ENCODE data around the gene SPAG7. TPM values are rescaled to one million over a fixed set of nuclear protein-coding genes. Genes with fewer than 3 reads are reported as not detected.
"Not testable (repeated sequence)": the region's sequence is repeated elsewhere in the genome, so short reads cannot be mapped to it uniquely, and the experiment has no call there.

SPAG7 gene
- total RNA-seq, 2 donors from 2014 or later: 47.0 to 50.7 TPM

DNA sequence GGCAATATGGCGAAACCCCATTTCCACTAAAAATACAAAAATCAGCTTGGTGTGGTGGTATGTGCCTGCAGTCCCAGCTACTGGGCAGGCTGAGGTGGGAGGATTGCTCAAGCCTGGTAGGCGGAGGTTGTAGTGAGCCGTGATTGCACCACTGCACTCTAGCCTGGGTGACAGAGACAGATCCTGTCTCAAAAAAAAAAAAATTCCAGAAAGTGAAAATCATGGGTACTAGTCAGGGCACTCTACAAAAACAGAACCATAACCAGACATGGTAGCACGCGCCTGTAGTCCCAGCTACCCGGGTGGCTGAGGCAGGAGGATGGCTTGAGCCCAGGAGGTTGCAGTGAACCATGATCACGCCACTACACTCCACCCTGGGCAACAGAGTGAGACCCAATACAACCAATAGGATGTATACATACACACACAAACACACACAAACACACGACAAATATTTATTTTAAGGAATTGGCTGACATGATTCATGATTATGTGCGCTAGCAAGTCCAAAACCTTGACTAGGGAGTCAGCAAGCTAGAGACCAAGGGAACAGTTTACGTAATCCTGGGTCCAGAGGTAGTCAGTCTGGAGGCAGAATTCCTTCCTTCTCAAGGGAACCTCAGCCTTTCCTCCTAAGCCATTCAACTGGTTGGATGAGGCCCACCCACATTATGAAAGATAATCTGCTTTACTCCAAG is 47.1 kb downstream of the SPAG7 start:
- intact Hi-C loops (cut with DNase I): no loop called here
- no peak for DNase-seq (ENCODE audit: low spot score)

DNA sequence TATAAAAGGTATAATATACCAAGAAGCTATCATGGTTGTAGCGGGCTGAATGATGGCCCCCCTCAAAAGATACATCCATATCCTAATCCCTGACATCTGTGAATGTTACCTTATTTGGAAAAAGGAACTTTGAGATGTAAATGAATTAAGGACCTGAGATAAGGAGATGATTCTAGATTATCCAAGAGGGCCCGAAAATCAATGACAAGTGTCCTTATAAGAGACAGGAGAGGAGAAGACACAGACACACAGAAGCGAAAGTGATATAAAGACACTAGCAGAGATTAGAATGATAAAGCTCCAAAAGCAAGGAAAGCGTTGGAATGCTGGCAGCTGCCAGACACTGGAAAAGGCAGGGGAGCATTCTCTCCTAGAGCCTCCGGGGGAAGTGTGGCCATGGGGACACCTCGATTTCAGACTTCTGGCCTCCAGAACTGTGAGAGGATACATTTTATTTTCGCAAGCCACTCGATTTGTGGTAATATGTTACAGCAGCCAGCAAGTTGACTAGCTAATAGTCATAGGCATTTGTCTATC is 48.0 kb downstream of the SPAG7 start:
- DNase-seq (ENCODE audit: low spot score): no peak
- intact Hi-C loops (cut with DNase I): no loop called here

DNA sequence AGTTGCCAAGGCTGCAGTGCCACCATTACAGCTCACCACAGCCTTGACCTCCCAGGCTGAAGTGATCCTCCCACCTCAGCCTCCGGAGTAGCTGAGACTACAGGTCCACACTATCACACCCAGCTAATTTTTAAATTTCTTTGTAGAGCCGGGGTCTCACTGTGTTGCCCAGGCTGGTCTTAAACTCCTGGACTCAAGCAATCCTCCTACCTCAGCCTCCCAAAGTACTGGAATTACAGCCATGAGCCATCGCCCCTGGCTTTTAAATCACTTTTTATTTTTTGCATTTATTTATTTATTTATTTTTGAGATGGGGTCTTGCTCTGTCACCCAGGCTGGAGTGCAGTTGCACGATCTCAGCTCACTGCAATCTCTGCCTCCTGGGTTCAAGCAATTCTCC is 53.1 kb downstream of the SPAG7 start:
- intact Hi-C loops (cut with DNase I); DNase-seq (ENCODE audit: low spot score): not testable (repeated sequence)

DNA sequence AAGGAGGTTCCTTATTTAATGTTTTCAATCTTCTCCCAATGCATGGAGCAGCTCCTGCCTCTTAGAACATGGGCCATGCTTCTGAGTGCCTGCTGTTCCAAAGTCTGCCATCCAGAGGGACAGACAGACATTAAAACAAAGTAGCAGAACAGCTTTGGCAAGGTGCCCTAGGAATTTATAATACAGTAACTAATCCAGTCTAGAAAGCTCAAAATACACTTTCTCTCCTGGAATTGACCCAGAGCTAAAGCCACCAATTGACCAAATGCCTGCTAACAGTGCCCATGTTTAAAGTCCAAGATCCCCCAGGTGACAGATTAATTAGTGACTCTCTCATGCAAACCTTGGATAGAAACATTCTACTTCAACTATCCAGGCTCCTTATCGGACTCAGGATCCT is 53.6 kb downstream of the SPAG7 start:
- intact Hi-C loops (cut with DNase I): no loop called here
- no peak for DNase-seq (ENCODE audit: low spot score)

Small RNA genes lying within 50 kb of the gene (microRNA-seq; reads per million reads assigned to microRNA genes)
- 0.52 to 0.97 reads per million in 2 donors for gene MIR6864 (ENCODE audit: borderline microRNAs expressed in 2 of 2)
- 0 reads per million in 2 donors for gene MIR6865 (ENCODE audit: borderline microRNAs expressed in 2 of 2)

Other genes starting within 250 kb of the SPAG7 start
- 10 to 100 TPM in 1 of 2 donors, 1 to 10 TPM in 1; 10.0 to 10.8 TPM for gene MED11, start 236.4 kb downstream of the SPAG7 start, total RNA-seq
- 1 to 10 TPM; 1.1 to 1.2 TPM for gene ZMYND15, start 228.0 kb downstream of the SPAG7 start, total RNA-seq
- gene CXCL16, start 227.9 kb downstream of the SPAG7 start, total RNA-seq: 10 to 100 TPM; 14.8 to 20.4 TPM
- gene TM4SF5, start 195.9 kb downstream of the SPAG7 start, total RNA-seq: not detected
- 1 to 10 TPM; 2.1 to 3.4 TPM for gene VMO1, start 181.5 kb downstream of the SPAG7 start, total RNA-seq
- not detected for gene GLTPD2, start 178.9 kb downstream of the SPAG7 start, total RNA-seq
- gene PSMB6, start 171.7 kb downstream of the SPAG7 start, total RNA-seq: 100 to 1,000 TPM in 1 of 2 donors, 10 to 100 TPM in 1; 87.5 to 103 TPM
- 10 to 100 TPM; 22.2 to 30.3 TPM for gene PLD2, start 160.7 kb downstream of the SPAG7 start, total RNA-seq
- 10 to 100 TPM; 53.3 to 67.0 TPM for gene MINK1, start 134.5 kb downstream of the SPAG7 start, total RNA-seq
- gene C17orf107, start 68.3 kb downstream of the SPAG7 start, total RNA-seq: 1 to 10 TPM in 1 of 2 donors, under 1 TPM in 1; 1.00 to 1.3 TPM
- 1 to 10 TPM in 1 of 2 donors, under 1 TPM in 1; 0.57 to 1.5 TPM for gene CHRNE, start 64.7 kb downstream of the SPAG7 start, total RNA-seq
- gene GP1BA, start 35.5 kb downstream of the SPAG7 start, total RNA-seq: not detected
- 10 to 100 TPM; 33.0 to 43.7 TPM for gene SLC25A11, start 27.8 kb downstream of the SPAG7 start, total RNA-seq
- 10 to 100 TPM; 62.7 to 77.3 TPM for gene RNF167, start 27.5 kb downstream of the SPAG7 start, total RNA-seq
- gene PFN1, start 19.3 kb downstream of the SPAG7 start, total RNA-seq: 100 to 1,000 TPM; 582 to 588 TPM
- gene ENO3, start 16.7 kb downstream of the SPAG7 start, total RNA-seq: 1 to 10 TPM; 3.2 to 4.3 TPM
- gene CAMTA2, start 19.9 kb upstream of the SPAG7 start, total RNA-seq: 10 to 100 TPM; 52.0 to 72.2 TPM
- 1 to 10 TPM in 1 of 2 donors, under 1 TPM in 1; 0.60 to 1.3 TPM for gene INCA1, start 29.7 kb upstream of the SPAG7 start, total RNA-seq
- 100 to 1,000 TPM; 192 to 254 TPM for gene KIF1C, start 30.1 kb upstream of the SPAG7 start, total RNA-seq
- under 1 TPM in 1 of 2 donors, not detected in 1; 0.14 TPM for gene SLC52A1, start 67.6 kb upstream of the SPAG7 start, total RNA-seq
- 1 to 10 TPM; 4.1 to 4.6 TPM for gene ZFP3, start 110.7 kb upstream of the SPAG7 start, total RNA-seq
- gene ZNF232, start 144.1 kb upstream of the SPAG7 start, total RNA-seq: 1 to 10 TPM; 3.7 to 6.3 TPM
- gene USP6, start 148.2 kb upstream of the SPAG7 start, total RNA-seq: under 1 TPM in 1 of 2 donors, not detected in 1; 0.19 TPM
- 1 to 10 TPM; 5.7 to 6.8 TPM for gene ZNF594, start 224.1 kb upstream of the SPAG7 start, total RNA-seq

Data from posterior vena cava (tissue), 2 donors.